Stimulated activated effector memory CD8-positive, alpha-beta T cell treated with anti-CD3 and anti-CD28 coated beads, Interleukin-12 subunit alpha, Interleukin-12 subunit beta, amount 100 ng/mL, for 72 hours (primary cell): ENCODE measurements around the gene PUS1.
A peak's percentile ranks its signal among the peaks of the same experiment; 100 is the strongest.

Experiments
- ATAC-seq: fragments of 150-1000 bp; cut with Tn5 transposase; 2 replicates; pipeline ENCODE4 v1.10.0; 2021
- DNase-seq, 2 donors: peaks; one replicate each; pipeline ENCODE4 v3.0.0; 2021 to 2022; ENCODE audit warnings: low spot score in 2 of 2
- H3K27ac Mint-ChIP-seq: one replicate; pipeline ENCODE4 v1.8.0; 2022; ENCODE audit warnings: mild to moderate bottlenecking, mixed read lengths
- H3K36me3 Mint-ChIP-seq: one replicate; pipeline ENCODE4 v1.8.0; 2022; ENCODE audit warnings: mild to moderate bottlenecking, mixed read lengths
- H3K4me1 Mint-ChIP-seq: one replicate; pipeline ENCODE4 v1.8.0; 2022; ENCODE audit warnings: mixed read lengths
- H3K4me3 Mint-ChIP-seq: one replicate; pipeline ENCODE4 v1.8.0; 2022; ENCODE audit warnings: mild to moderate bottlenecking, mixed read lengths
- H3K9me3 Mint-ChIP-seq: one replicate; pipeline ENCODE4 v1.8.0; 2022; ENCODE audit warnings: mixed read lengths

Gene PUS1

GRCh38 chr12:131919051-131919347 lies 10.1 kb upstream of the PUS1 start:
- H3K9me3 Mint-ChIP-seq, result no peaks in the 10 kb centered on the region
- H3K4me1 Mint-ChIP-seq, result no peaks in the 10 kb centered on the region
- no peak overlapping the region for H3K4me3 Mint-ChIP-seq
- peaks cover 7% of the 10 kb centered on the region for H3K36me3 Mint-ChIP-seq
- ATAC-seq, result no peak
- no peak overlapping the region for H3K27ac Mint-ChIP-seq
- DNase-seq, result no peak

GRCh38 chr12:131919366-131920156 lies 9.5 kb upstream of the PUS1 start:
- Mint-ChIP-seq H3K36me3 (peaks cover 7% of the 10 kb centered on the region), H3K4me3 (no peak overlapping the region), H3K9me3 (no peaks in the 10 kb centered on the region), H3K4me1 (no peaks in the 10 kb centered on the region), H3K27ac (no peak overlapping the region)
- ATAC-seq (no peak), DNase-seq (no peak)

- no peaks in the 10 kb centered on the region for H3K4me1 Mint-ChIP-seq
- H3K4me3 Mint-ChIP-seq, result no peak overlapping the region
- H3K9me3 Mint-ChIP-seq, result no peaks in the 10 kb centered on the region
- ATAC-seq (no peak), DNase-seq (no peak)
- peaks cover 7% of the 10 kb centered on the region for H3K36me3 Mint-ChIP-seq
- no peak overlapping the region for H3K27ac Mint-ChIP-seq
These were observed 8.9 kb upstream of the PUS1 start for GRCh38 chr12:131920157-131920508.

GRCh38 chr12:131920902-131921840 lies 7.9 kb upstream of the PUS1 start:
- H3K27ac Mint-ChIP-seq, result no peak overlapping the region

GRCh38 chr12:131921866-131922769 lies 7.0 kb upstream of the PUS1 start:
- ATAC-seq, result no peak
- no peak overlapping the region for H3K27ac Mint-ChIP-seq

More at GRCh38 chr12:131920902-131921840, 7.9 kb upstream of the PUS1 start:
- Mint-ChIP-seq H3K4me1 (no peaks in the 10 kb centered on the region), H3K9me3 (no peaks in the 10 kb centered on the region), H3K4me3 (no peak overlapping the region), H3K36me3 (peaks cover 7% of the 10 kb centered on the region)
- DNase-seq (no peak), ATAC-seq (no peak)

GRCh38 chr12:131922772-131923171 lies 6.3 kb upstream of the PUS1 start:
- ATAC-seq (no peak), DNase-seq (no peak)
- peaks cover 7% of the 10 kb centered on the region for H3K36me3 Mint-ChIP-seq
- H3K27ac Mint-ChIP-seq, result no peak overlapping the region
- no peak overlapping the region for H3K4me3 Mint-ChIP-seq
- H3K9me3 Mint-ChIP-seq, result no peaks in the 10 kb centered on the region
- peaks cover 2% of the 10 kb centered on the region for H3K4me1 Mint-ChIP-seq

More at GRCh38 chr12:131921866-131922769, 7.0 kb upstream of the PUS1 start:
- no peak overlapping the region for H3K4me3 Mint-ChIP-seq
- no peaks in the 10 kb centered on the region for H3K9me3 Mint-ChIP-seq
- H3K36me3 Mint-ChIP-seq, result peaks cover 7% of the 10 kb centered on the region
- H3K4me1 Mint-ChIP-seq, result no peaks in the 10 kb centered on the region
- DNase-seq, result no peak

GRCh38 chr12:131923260-131923659 lies 5.8 kb upstream of the PUS1 start:
- DNase-seq (no peak), ATAC-seq (no peak)
- no peak overlapping the region for H3K4me3 Mint-ChIP-seq
- no peaks in the 10 kb centered on the region for H3K9me3 Mint-ChIP-seq
- no peak overlapping the region for H3K27ac Mint-ChIP-seq
- H3K36me3 Mint-ChIP-seq, result peaks cover 7% of the 10 kb centered on the region
- peaks cover 7% of the 10 kb centered on the region for H3K4me1 Mint-ChIP-seq

GRCh38 chr12:131927110-131928079 lies 1.7 kb upstream of the PUS1 start:
- no peaks in the 10 kb centered on the region for H3K9me3 Mint-ChIP-seq
- peaks cover 33% of the 10 kb centered on the region for H3K36me3 Mint-ChIP-seq
- DNase-seq (no peak), ATAC-seq (no peak)
- H3K4me3 Mint-ChIP-seq, result peak overlapping the region; percentile 95
- peaks cover 23% of the 10 kb centered on the region for H3K4me1 Mint-ChIP-seq
- peak overlapping the region; percentile 95 for H3K27ac Mint-ChIP-seq

GRCh38 chr12:131928080-131928710 lies 881 bp upstream of the PUS1 start:
- Mint-ChIP-seq H3K4me1 (peaks cover 27% of the 10 kb centered on the region), H3K4me3 (peak overlapping the region; percentile 95), H3K9me3 (no peaks in the 10 kb centered on the region), H3K36me3 (peaks cover 41% of the 10 kb centered on the region), H3K27ac (peak overlapping the region; percentile 95)
- DNase-seq, result no peak
- ATAC-seq, result peak; percentile 9

GRCh38 chr12:131929581-131930456 lies 743 bp downstream of the PUS1 start:
- ATAC-seq (peak; percentile 17), DNase-seq (peak in 1 of 2 donors; percentile 69)
- Mint-ChIP-seq H3K36me3 (peaks cover 57% of the 10 kb centered on the region), H3K9me3 (no peaks in the 10 kb centered on the region), H3K27ac (peak overlapping the region; percentile 95), H3K4me3 (peak overlapping the region; percentile 95), H3K4me1 (peaks cover 36% of the 10 kb centered on the region)

GRCh38 chr12:131930510-131930909 lies 1.4 kb downstream of the PUS1 start:
- no peak for DNase-seq
- no peak for ATAC-seq
- H3K4me1 Mint-ChIP-seq, result peaks cover 36% of the 10 kb centered on the region
- H3K4me3 Mint-ChIP-seq, result peak overlapping the region; percentile 95
- H3K36me3 Mint-ChIP-seq, result peaks cover 64% of the 10 kb centered on the region
- H3K27ac Mint-ChIP-seq, result peak overlapping the region; percentile 84
- H3K9me3 Mint-ChIP-seq, result no peaks in the 10 kb centered on the region

- Mint-ChIP-seq H3K4me3 (no peak overlapping the region), H3K36me3 (peaks cover 93% of the 10 kb centered on the region), H3K27ac (peak overlapping the region; percentile 5), H3K9me3 (no peaks in the 10 kb centered on the region), H3K4me1 (peaks cover 29% of the 10 kb centered on the region)
- ATAC-seq (no peak), DNase-seq (no peak)
These were observed 4.3 kb downstream of the PUS1 start for GRCh38 chr12:131933387-131933786.

GRCh38 chr12:131934535-131934934 lies 5.5 kb downstream of the PUS1 start:
- ATAC-seq, result no peak
- no peak for DNase-seq
- H3K4me1 Mint-ChIP-seq, result peaks cover 29% of the 10 kb centered on the region
- no peak overlapping the region for H3K4me3 Mint-ChIP-seq
- no peaks in the 10 kb centered on the region for H3K9me3 Mint-ChIP-seq
- peaks cover 97% of the 10 kb centered on the region for H3K36me3 Mint-ChIP-seq
- no peak overlapping the region for H3K27ac Mint-ChIP-seq
